H1 (cell line): ENCODE results near the gene UBAP2. TPM values are rescaled to one million over a fixed set of nuclear protein-coding genes. Genes with fewer than 3 reads are reported as not detected.

Experiments used
- CTCF ChIA-PET: fragments of 300-600 bp; sonication (Branson Sonifier 250); formaldehyde crosslinking; loops from one replicate; lab custom pipeline; 2021; ENCODE audit not compliant: partially characterized antibody; lab: Charles Lee
- POLR2A ChIA-PET: fragments of 300-600 bp; sonication (Branson Sonifier 250); formaldehyde crosslinking; loops from one replicate; lab custom pipeline; 2021; ENCODE audit warnings: inconsistent platforms; ENCODE audit not compliant: partially characterized antibody; lab: Charles Lee
- DNase-seq, 2 experiments: peaks; one replicate each; pipeline versions ENCODE4 v3.0.0 to v3.0.0-alpha.2; 2010 to 2022; ENCODE audit warnings: low spot score in 2 of 2, low read depth in 1 of 2, mixed read lengths in 1 of 2
- FAIRE-seq: peaks from 2 replicates; lab custom pipeline; 2011; peaks lifted over from hg19 to GRCh38; lab: Jason Lieb, UNC
- H2AFZ ChIP-seq: 2 replicates; pipeline ENCODE4 v1.8.1; 2012; ENCODE audit warnings: low read length, inconsistent platforms
- H2AK5ac ChIP-seq: 2 replicates; pipeline ENCODE4 v1.6.1; 2013; ENCODE audit warnings: low read depth, low read length
- H2BK120ac ChIP-seq: replicated peaks from 2 replicates; pipeline ENCODE3; 2013; ENCODE audit warnings: low read depth, low read length, inconsistent platforms
- H2BK12ac ChIP-seq: 2 replicates; pipeline ENCODE4 v1.6.1; 2013; ENCODE audit warnings: low read depth, low read length
- H2BK15ac ChIP-seq: 2 replicates; pipeline ENCODE4 v1.6.1; 2013; ENCODE audit warnings: low read length
- H2BK20ac ChIP-seq: 2 replicates; pipeline ENCODE4 v1.6.1; 2013; ENCODE audit warnings: low read length
- H2BK5ac ChIP-seq: 2 replicates; pipeline ENCODE4 v1.6.1; 2013; ENCODE audit warnings: low read depth, low read length
- H3K14ac ChIP-seq: 2 replicates; pipeline ENCODE4 v1.6.1; 2013; ENCODE audit warnings: inconsistent platforms; ENCODE audit not compliant: insufficient read length
- H3K18ac ChIP-seq: 2 replicates; pipeline ENCODE4 v1.6.1; 2013; ENCODE audit warnings: low read length; ENCODE audit errors: extremely low read depth
- H3K23ac ChIP-seq: 2 replicates; pipeline ENCODE4 v1.6.1; 2013; ENCODE audit warnings: inconsistent platforms; ENCODE audit not compliant: insufficient read length
- H3K23me2 ChIP-seq: 2 replicates; pipeline ENCODE4 v1.6.1; 2013; ENCODE audit warnings: low read depth, low read length
- H3K27ac ChIP-seq: 2 replicates; pipeline ENCODE4 v1.6.1; 2011; ENCODE audit warnings: low read depth, low read length, inconsistent platforms
- H3K27me3 ChIP-seq, 4 experiments: replicated peaks in 1 of 4; 1 replicate in 1 of 4; 2 replicates in 3 of 4; pipeline versions ENCODE4 v1.6.1 to v1.8.1; 2011 to 2013; ENCODE audit warnings: low read length in 3 of 4, mild to moderate bottlenecking in 3 of 4, inconsistent platforms in 2 of 4, mixed read lengths in 2 of 4, moderate library complexity in 1 of 4; ENCODE audit not compliant: control insufficient read depth in 3 of 4, insufficient read depth in 3 of 4; ENCODE audit errors: extremely low read depth in 1 of 4
- H3K36me3 ChIP-seq, 4 experiments: 2 replicates each; pipeline versions ENCODE4 v1.6.1 to v1.8.1; 2011 to 2013; ENCODE audit warnings: mild to moderate bottlenecking in 4 of 4, low read length in 3 of 4, moderate library complexity in 2 of 4, control low read depth in 1 of 4, inconsistent platforms in 1 of 4; ENCODE audit not compliant: insufficient read depth in 4 of 4, control insufficient read depth in 2 of 4
- H3K4ac ChIP-seq: replicated peaks from 2 replicates; pipeline ENCODE3; 2013; ENCODE audit warnings: low read length, low read depth, mixed read lengths, inconsistent platforms; ENCODE audit not compliant: insufficient read length
- H3K4me1 ChIP-seq, 4 experiments: replicated peaks in 1 of 4; 1 replicate in 1 of 4; 2 replicates in 3 of 4; pipeline versions ENCODE4 v1.6.1 to v1.8.1; 2011 to 2013; ENCODE audit warnings: low read length in 3 of 4, inconsistent platforms in 2 of 4, mixed read lengths in 1 of 4; ENCODE audit not compliant: insufficient read depth in 4 of 4, control insufficient read depth in 3 of 4
- H3K4me2 ChIP-seq, 2 experiments: 2 replicates each; pipeline versions ENCODE4 v1.6.1 to v1.8.1; 2011 to 2013; ENCODE audit warnings: low read depth in 2 of 2, low read length in 2 of 2, control low read depth in 1 of 2, inconsistent platforms in 1 of 2, mild to moderate bottlenecking in 1 of 2; ENCODE audit not compliant: insufficient read depth in 1 of 2
- H3K4me3 ChIP-seq, 4 experiments: fragments of 200-600, 300-600 bp in 1 of 4; sonication (generic), shearing (Covaris generic), sonication (Bioruptor Twin) in 1 of 4; 2 replicates each; pipeline versions ENCODE4 v1.5.1 to v1.8.1; 2011 to 2016; ENCODE audit warnings: low read length in 4 of 4, low read depth in 3 of 4, control low read depth in 2 of 4, inconsistent platforms in 2 of 4, mild to moderate bottlenecking in 2 of 4, mixed read lengths in 1 of 4, moderate library complexity in 1 of 4; ENCODE audit not compliant: insufficient read depth in 2 of 4; ENCODE audit errors: extremely low read depth in 1 of 4
- H3K56ac ChIP-seq: replicated peaks from 2 replicates; pipeline ENCODE3; 2013; ENCODE audit warnings: low read depth, mild to moderate bottlenecking, mixed read lengths, low read length, inconsistent platforms; ENCODE audit not compliant: insufficient read length
- H3K79me1 ChIP-seq: 2 replicates; pipeline ENCODE4 v1.6.1; 2013; ENCODE audit warnings: low read depth, low read length, control low read depth
- H3K79me2 ChIP-seq, 2 experiments: 2 replicates each; pipeline versions ENCODE4 v1.6.1 to v1.8.1; 2012 to 2013; ENCODE audit warnings: low read length in 2 of 2, mild to moderate bottlenecking in 2 of 2, inconsistent platforms in 1 of 2; ENCODE audit not compliant: insufficient read depth in 2 of 2, control insufficient read depth in 1 of 2
- H3K9ac ChIP-seq, 4 experiments: replicated peaks in 1 of 4; 1 replicate in 1 of 4; 2 replicates in 3 of 4; pipeline versions ENCODE4 v1.6.1 to v1.8.1; 2011 to 2013; ENCODE audit warnings: low read depth in 3 of 4, low read length in 3 of 4, control low read depth in 2 of 4, mild to moderate bottlenecking in 2 of 4, moderate library complexity in 2 of 4, inconsistent platforms in 1 of 4; ENCODE audit errors: extremely low read depth in 1 of 4
- H3K9me3 ChIP-seq, 2 experiments: 2 replicates each; pipeline versions ENCODE4 v1.6.1 to v1.8.1; 2012 to 2013; ENCODE audit warnings: mild to moderate bottlenecking in 2 of 2, moderate library complexity in 2 of 2, control low read depth in 1 of 2, inconsistent platforms in 1 of 2, low read depth in 1 of 2, low read length in 1 of 2, mixed read lengths in 1 of 2; ENCODE audit not compliant: insufficient read depth in 2 of 2
- H4K20me1 ChIP-seq, 2 experiments: replicated peaks in 1 of 2; 2 replicates each; pipeline versions ENCODE3 to v1.8.1; 2011 to 2013; ENCODE audit warnings: inconsistent platforms in 2 of 2, low read length in 2 of 2, mild to moderate bottlenecking in 1 of 2; ENCODE audit not compliant: insufficient read depth in 2 of 2, control insufficient read depth in 1 of 2
- H4K5ac ChIP-seq: 2 replicates; pipeline ENCODE4 v1.6.1; 2013; ENCODE audit warnings: low read length, low read depth, mixed read lengths, inconsistent platforms; ENCODE audit not compliant: insufficient read length
- H4K8ac ChIP-seq: 2 replicates; pipeline ENCODE4 v1.8.0; 2013; ENCODE audit warnings: mild to moderate bottlenecking, moderate library complexity, low read length, inconsistent platforms; ENCODE audit not compliant: insufficient read depth; ENCODE audit errors: extremely low read depth
- H4K91ac ChIP-seq: replicated peaks from 2 replicates; pipeline ENCODE3; 2013; ENCODE audit warnings: low read length, mixed read lengths, inconsistent platforms; ENCODE audit not compliant: insufficient read length
- BCL11A ChIP-seq, 2 experiments: IDR thresholded peaks; one replicate each; pipeline ENCODE4 v1.6.1; 2011; ENCODE audit warnings: low read depth in 2 of 2, low read length in 2 of 2, mild to moderate bottlenecking in 2 of 2
- MAFK ChIP-seq: IDR thresholded peaks from 2 replicates; pipeline ENCODE4 v1.6.1; 2012; ENCODE audit warnings: low read depth, mild to moderate bottlenecking, improper control_type of control experiment, low read length
- MAX ChIP-seq: IDR thresholded peaks from 2 replicates; pipeline ENCODE4 v1.6.1; 2012; ENCODE audit warnings: inconsistent platforms
- SP4 ChIP-seq: IDR thresholded peaks from 2 replicates; pipeline ENCODE4 v1.6.1; 2012; ENCODE audit warnings: low read length, inconsistent platforms
- TAF1 ChIP-seq: IDR thresholded peaks from 2 replicates; pipeline ENCODE4 v1.6.1; 2011; ENCODE audit warnings: mild to moderate bottlenecking, low read depth, low read length
- WGBS, 2 experiments: shearing (Covaris generic) in 1 of 2; methylation state at CpG; one replicate each; pipeline versions ENCODE4 v1.1.6 to v1.1.7; 2013 to 2015; ENCODE audit warnings: low lambda C conversion rate in 2 of 2, mixed read lengths in 2 of 2, inconsistent platforms in 1 of 2, low coverage in 1 of 2, missing lambda C conversion rate in 1 of 2; ENCODE audit not compliant: insufficient replicate concordance in 2 of 2, insufficient coverage in 1 of 2, insufficient read length in 1 of 2; ENCODE audit errors: extremely low coverage in 1 of 2, missing lambda C conversion rate in 1 of 2; 5-methylcytosine and 5-hydroxymethylcytosine counted together
- polyA plus RNA-seq, 7 experiments: library from polyadenylated mRNA; depleted of rRNA in 3 of 7; stranded (reverse) in 5 of 7; unstranded in 2 of 7; fragments of >200 nt in 5 of 7; fragments of 200-250 nt in 2 of 7; gene quantifications; 1 replicate in 5 of 7; 2 replicates in 1 of 7; 4 replicates in 1 of 7; pipeline versions ENCODE4 v1.2.1 to v1.2.3, GENCODE V29; 2011 to 2013; ENCODE audit warnings: missing spikeins in 2 of 7, mixed read lengths in 2 of 7
- total RNA-seq: library from RNA; stranded (reverse); fragmentation: NEBNext Ultra II Directional; extraction: Animal tissue kit (Norgen Biotek cat#: 25700); gene quantifications from 2 replicates; pipeline ENCODE4 v1.2.1, GENCODE V29; 2021

The UBAP2 gene
- total and polyA plus RNA-seq, 2 of the 8 experiments (the other 6 are each of a cell fraction or from before 2014, with no cell fraction given), result 75.0 to 81.4 TPM

GRCh38 chr9:33934188-33934878 lies 114.4 kb downstream of the UBAP2 start:
- H4K91ac ChIP-seq, result no peak overlapping the region
- peaks cover 0 to 4% of the 10 kb centered on the region in 2 experiments; a peak in 1 of 4 replicates for H3K79me2 ChIP-seq
- H2BK15ac ChIP-seq, result no peak overlapping the region
- H3K23me2 ChIP-seq, result no peaks in the 10 kb centered on the region; the same call in 1 of the 2 replicates
- H4K5ac ChIP-seq, result no peak overlapping the region
- POLR2A ChIA-PET, result interaction anchor here (0.7 to 1.4 kb wide), 3 partner anchors 9 to 175 kb away, joined by 3 to 5 read pairs (median 3); no protein-coding TSS in a partner anchor
- no peak overlapping the region for H3K18ac ChIP-seq
- H3K36me3 ChIP-seq, result peaks cover 21 to 68% (median 41%) of the 10 kb centered on the region in 4 experiments
- H2BK20ac ChIP-seq, result no peak overlapping the region
- H3K4me1 ChIP-seq, result peaks cover 0 to 4% (median under 1%) of the 10 kb centered on the region in 4 experiments; a peak in 5 of 7 replicates
- H2BK5ac ChIP-seq, result peak overlapping the region; percentile 75
- H3K9ac ChIP-seq, result no peak overlapping the region
- H4K8ac ChIP-seq, result no peak overlapping the region
- H2AFZ ChIP-seq, result no peak overlapping the region
- no peak overlapping the region for H2AK5ac ChIP-seq
- 0 out of 2 replicates have a peak overlapping the region, but pooled peaks have one; percentile 13 for H2BK12ac ChIP-seq
- TF ChIP-seq TAF1 (no peak), MAX (no peak), SP4 (no peak), MAFK (no peak), BCL11A (IDR thresholded peaks at IDR 0.05; ENCODE audit: low read depth in 2 of 2, low read length in 2 of 2) (no peak)
- no peak overlapping the region for H3K4ac ChIP-seq
- peak overlapping the region; percentile 16; the same call in 1 of the 2 replicates for H3K27ac ChIP-seq
- H3K9me3 ChIP-seq, result no peaks in the 10 kb centered on the region
- peak overlapping the region; percentile 15 to 39; a peak in 2 of 4 replicates for H3K4me2 ChIP-seq
- H3K79me1 ChIP-seq, result no peaks in the 10 kb centered on the region
- H2BK120ac ChIP-seq, result no peak overlapping the region
- no peak overlapping the region for H3K14ac ChIP-seq
- H3K56ac ChIP-seq, result no peak overlapping the region
- H3K4me3 ChIP-seq, result no peak overlapping the region
- H3K27me3 ChIP-seq, result no peaks in the 10 kb centered on the region
- DNase-seq (no peak), FAIRE-seq (no peak)
- H3K23ac ChIP-seq, result no peak overlapping the region
- WGBS, 2 experiments, result 73% methylated on average over 5 of the region's 5 CpGs; no CpG with 5 or more reads in 1 of the 2 experiments
- peaks cover 2 to 6% of the 10 kb centered on the region in 2 experiments for H4K20me1 ChIP-seq
- CTCF ChIA-PET, result interaction anchor here (0.8 to 7.0 kb wide), 5 partner anchors 10 to 139 kb away, joined by 3 to 70 read pairs (median 3); no protein-coding TSS in a partner anchor
